Caco-2 (cell line): ENCODE data around the gene JSRP1. TPM values are rescaled to one million over a fixed set of nuclear protein-coding genes. Genes with fewer than 3 reads are reported as not detected.

ENCODE experiments used
- BruUV-seq: library from RNA; stranded (reverse); fragments of 400-500 nt; replicated peaks from 2 replicates; lab custom pipeline; 2021; lab: Mats Ljungman, UMichigan
- CTCF ChIA-PET: fragments of 300-600 bp; sonication (Branson Sonifier 250); formaldehyde crosslinking; loops from one replicate; lab custom pipeline; 2022; ENCODE audit warnings: antibody characterized with exemption; lab: Charles Lee
- POLR2A ChIA-PET: fragments of 300-600 bp; sonication (Branson Sonifier 250); formaldehyde crosslinking; loops from one replicate; lab custom pipeline; 2022; ENCODE audit warnings: antibody characterized with exemption; lab: Charles Lee
- DNase-seq, 2 experiments: peaks; one replicate each; pipeline versions ENCODE4 v3.0.0 to v3.0.0-alpha.2; 2020 to 2022
- H3K27me3 ChIP-seq: replicated peaks from 2 replicates; pipeline ENCODE4 v1.6.0; 2011; ENCODE audit warnings: low read length; ENCODE audit not compliant: control insufficient read depth, insufficient read depth
- H3K36me3 ChIP-seq: 2 replicates; pipeline ENCODE4 v1.5.1; 2011; ENCODE audit warnings: low read length; ENCODE audit not compliant: control insufficient read depth, insufficient read depth
- H3K4me1 ChIP-seq: fragments of 250-450 bp; sonication (Bioruptor Pico); 2 replicates; pipeline ENCODE4 v1.5.1; 2020; ENCODE audit warnings: mild to moderate bottlenecking
- H3K4me3 ChIP-seq: 2 replicates; pipeline ENCODE4 v1.5.1; 2011; ENCODE audit warnings: low read depth, mild to moderate bottlenecking, control low read depth, low read length
- H3K9me3 ChIP-seq: fragments of 250-450 bp; sonication (Bioruptor Pico); 2 replicates; pipeline ENCODE4 v1.5.1; 2020; ENCODE audit warnings: mild to moderate bottlenecking, moderate library complexity
- H3K27ac Mint-ChIP-seq: one replicate; pipeline ENCODE4 v1.8.0; 2022; ENCODE audit warnings: mixed read lengths; ENCODE audit not compliant: unreplicated experiment
- H3K27me3 Mint-ChIP-seq: one replicate; pipeline ENCODE4 v1.8.0; 2022; ENCODE audit warnings: mixed read lengths; ENCODE audit not compliant: insufficient read depth, unreplicated experiment
- H3K36me3 Mint-ChIP-seq: one replicate; pipeline ENCODE4 v1.8.0; 2022; ENCODE audit warnings: mild to moderate bottlenecking, mixed read lengths; ENCODE audit not compliant: insufficient read depth, unreplicated experiment
- H3K4me1 Mint-ChIP-seq: one replicate; pipeline ENCODE4 v1.8.0; 2022; ENCODE audit warnings: low read depth, mixed read lengths; ENCODE audit not compliant: unreplicated experiment
- H3K4me3 Mint-ChIP-seq: one replicate; pipeline ENCODE4 v1.8.0; 2022; ENCODE audit warnings: mild to moderate bottlenecking, moderate library complexity, mixed read lengths; ENCODE audit not compliant: unreplicated experiment
- H3K9me3 Mint-ChIP-seq: one replicate; pipeline ENCODE4 v1.8.0; 2022; ENCODE audit warnings: mixed read lengths; ENCODE audit not compliant: unreplicated experiment
- intact Hi-C: fragments of 100-400 bp; cut with micrococcal nuclease; formaldehyde crosslinking; loops from one replicate; pipeline ENCODE4 v1.10.0; 2022; ENCODE audit not compliant: unreplicated experiment
- total RNA-seq: library from RNA; stranded (reverse); gene quantifications from 2 replicates; pipeline ENCODE4 v1.2.3, GENCODE V29; 2022
- TF ChIP-seq, protein P1 (sequence below), 2 experiments: fragments of 200-600 bp in 1 of 2; IDR thresholded peaks; 1 replicate in 1 of 2; 2 replicates in 1 of 2; pipeline versions ENCODE4 v1.5.1 to v1.8.0; 2011 to 2022; ENCODE audit warnings: antibody characterized with exemption in 1 of 2, control low read depth in 1 of 2, inconsistent platforms in 1 of 2, low read depth in 1 of 2, low read length in 1 of 2, mild to moderate bottlenecking in 1 of 2, moderate library complexity in 1 of 2; ENCODE audit not compliant: insufficient read depth in 1 of 2, severe bottlenecking in 1 of 2, unreplicated experiment in 1 of 2

JSRP1 gene
- total RNA-seq, 1 experiment from 2014 or later: not detected

DNA sequence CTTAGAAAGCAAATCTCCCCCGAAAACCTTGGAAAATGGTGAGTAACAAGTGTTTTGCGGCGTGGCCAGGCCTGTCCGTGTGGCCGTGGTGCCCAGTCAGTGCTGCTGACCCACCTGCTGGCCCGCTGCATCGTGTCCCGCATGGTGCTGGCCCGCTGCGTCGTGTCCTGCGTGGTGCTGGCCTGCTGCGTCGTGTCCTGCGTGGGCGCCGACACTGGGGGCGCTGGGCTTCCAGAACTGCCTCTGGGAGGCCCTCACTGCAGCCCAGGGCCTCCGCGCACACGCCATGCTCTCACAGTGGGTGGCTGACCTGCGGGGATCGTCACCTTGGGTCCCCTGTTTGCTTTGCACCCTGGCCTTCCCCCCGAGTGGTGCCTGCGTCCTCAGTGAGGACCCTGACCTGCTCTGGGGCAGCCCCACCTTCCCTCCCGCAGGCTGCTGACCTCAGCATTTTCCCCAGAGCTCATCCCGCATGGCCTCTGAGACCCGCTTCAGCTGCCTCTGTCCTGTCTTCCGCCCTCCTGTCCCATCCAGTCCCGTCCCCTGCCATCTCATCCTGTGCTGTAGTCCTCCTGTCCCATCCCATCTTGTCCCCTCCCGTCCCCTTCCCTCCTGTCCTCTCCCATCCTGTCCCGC is 30.7 kb downstream of the JSRP1 start:
- DNase-seq: no peak
- Mint-ChIP-seq H3K4me3 (no peak overlapping the region), H3K27me3 (no peaks in the 10 kb centered on the region), H3K4me1 (no peaks in the 10 kb centered on the region), H3K36me3 (peaks cover 76% of the 10 kb centered on the region), H3K9me3 (no peaks in the 10 kb centered on the region), H3K27ac (no peak overlapping the region)
- CTCF ChIA-PET: no interaction called here
- Histone ChIP-seq H3K4me3 (no peak overlapping the region), H3K9me3 (no peaks in the 10 kb centered on the region), H3K27me3 (no peaks in the 10 kb centered on the region), H3K36me3 (peaks cover 3% of the 10 kb centered on the region; the same call in 1 of the 2 replicates), H3K4me1 (no peaks in the 10 kb centered on the region)
- TF ChIP-seq, protein P1, sequence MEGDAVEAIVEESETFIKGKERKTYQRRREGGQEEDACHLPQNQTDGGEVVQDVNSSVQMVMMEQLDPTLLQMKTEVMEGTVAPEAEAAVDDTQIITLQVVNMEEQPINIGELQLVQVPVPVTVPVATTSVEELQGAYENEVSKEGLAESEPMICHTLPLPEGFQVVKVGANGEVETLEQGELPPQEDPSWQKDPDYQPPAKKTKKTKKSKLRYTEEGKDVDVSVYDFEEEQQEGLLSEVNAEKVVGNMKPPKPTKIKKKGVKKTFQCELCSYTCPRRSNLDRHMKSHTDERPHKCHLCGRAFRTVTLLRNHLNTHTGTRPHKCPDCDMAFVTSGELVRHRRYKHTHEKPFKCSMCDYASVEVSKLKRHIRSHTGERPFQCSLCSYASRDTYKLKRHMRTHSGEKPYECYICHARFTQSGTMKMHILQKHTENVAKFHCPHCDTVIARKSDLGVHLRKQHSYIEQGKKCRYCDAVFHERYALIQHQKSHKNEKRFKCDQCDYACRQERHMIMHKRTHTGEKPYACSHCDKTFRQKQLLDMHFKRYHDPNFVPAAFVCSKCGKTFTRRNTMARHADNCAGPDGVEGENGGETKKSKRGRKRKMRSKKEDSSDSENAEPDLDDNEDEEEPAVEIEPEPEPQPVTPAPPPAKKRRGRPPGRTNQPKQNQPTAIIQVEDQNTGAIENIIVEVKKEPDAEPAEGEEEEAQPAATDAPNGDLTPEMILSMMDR (IDR thresholded peaks at IDR 0.05; ENCODE audit: insufficient read depth in 1 of 2, low read depth in 1 of 2, low read length in 1 of 2, severe bottlenecking in 1 of 2, unreplicated experiment in 1 of 2): no peak
- no TSS peak for BruUV-seq
- intact Hi-C loops: no loop called here
- POLR2A ChIA-PET: interaction anchor here (0.5 kb wide), 1 partner anchor 340 kb away, joined by 4 read pairs; the partner anchor contains the start of gene ABHD17A

DNA sequence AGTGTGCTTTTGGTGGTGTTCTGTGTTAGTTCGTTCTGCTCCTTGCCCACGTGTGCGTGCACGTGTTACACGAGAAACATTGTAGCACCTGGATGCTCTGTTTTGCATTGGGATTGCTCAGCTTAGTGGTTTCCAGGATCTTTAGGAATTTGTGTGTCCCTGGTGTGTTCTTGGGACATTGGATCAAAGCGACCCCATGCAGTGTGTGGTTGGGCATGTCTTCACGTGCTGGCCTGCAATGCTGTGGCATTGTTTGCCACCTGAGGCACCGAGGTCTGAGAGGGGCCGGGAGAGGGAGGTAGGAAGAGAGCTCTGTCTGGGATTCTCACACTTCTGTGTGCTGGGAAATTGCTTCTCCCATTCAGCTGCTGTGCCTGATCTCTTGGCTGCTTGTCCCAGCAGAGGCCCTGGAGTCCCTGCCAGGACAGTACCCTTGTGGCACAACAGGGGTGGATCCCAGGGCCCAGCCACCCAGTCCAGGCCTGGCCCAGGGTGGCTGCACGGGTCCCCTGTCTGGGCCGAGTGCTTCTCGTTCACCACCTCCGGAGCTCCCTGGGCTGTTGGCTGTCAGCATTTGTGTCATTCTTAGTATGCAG is 31.4 kb downstream of the JSRP1 start:
- Histone ChIP-seq H3K9me3 (no peaks in the 10 kb centered on the region), H3K27me3 (no peaks in the 10 kb centered on the region), H3K36me3 (peaks cover 3% of the 10 kb centered on the region; the same call in 1 of the 2 replicates), H3K4me1 (no peaks in the 10 kb centered on the region), H3K4me3 (no peak overlapping the region)
- H3K27ac Mint-ChIP-seq: no peak overlapping the region
- no TSS peak for BruUV-seq
- TF ChIP-seq, protein P1 (IDR thresholded peaks at IDR 0.05; ENCODE audit: insufficient read depth in 1 of 2, low read depth in 1 of 2, low read length in 1 of 2, severe bottlenecking in 1 of 2, unreplicated experiment in 1 of 2): no peak
- DNase-seq: no peak
- H3K4me3 Mint-ChIP-seq: no peak overlapping the region
- ChIA-PET CTCF (no interaction called here), POLR2A (interaction anchor here (0.5 kb wide), 1 partner anchor 340 kb away, joined by 4 read pairs; the partner anchor contains the start of gene ABHD17A)
- peaks cover 76% of the 10 kb centered on the region for H3K36me3 Mint-ChIP-seq
- no peaks in the 10 kb centered on the region for H3K27me3 Mint-ChIP-seq
- intact Hi-C loops: no loop called here
- H3K9me3 Mint-ChIP-seq: no peaks in the 10 kb centered on the region
- no peaks in the 10 kb centered on the region for H3K4me1 Mint-ChIP-seq

DNA sequence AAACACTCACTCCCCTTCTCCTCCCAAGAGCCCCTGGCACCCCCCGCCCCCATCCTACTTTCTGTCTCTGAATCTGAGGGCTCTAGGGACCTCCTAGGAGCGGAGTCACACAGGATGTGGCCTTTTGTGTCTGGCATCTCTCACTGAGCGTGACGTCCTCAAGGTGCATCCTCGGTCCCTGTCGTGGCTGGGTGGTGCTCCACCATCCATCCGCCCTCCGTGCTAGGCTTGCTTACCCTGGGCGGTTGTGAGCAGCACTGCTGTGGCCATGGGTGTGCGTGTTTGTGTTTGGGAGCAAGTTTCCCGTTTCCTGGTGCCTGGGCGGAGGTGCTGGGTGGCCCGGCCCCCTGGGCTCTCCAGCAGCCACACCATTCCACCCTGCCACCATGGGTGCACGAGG is 32.3 kb downstream of the JSRP1 start:
- H3K36me3 Mint-ChIP-seq: peaks cover 76% of the 10 kb centered on the region

More for the DNA sequence above, 32.3 kb downstream of the JSRP1 start:
- no peaks in the 10 kb centered on the region for H3K4me1 Mint-ChIP-seq
- Histone ChIP-seq H3K4me3 (no peak overlapping the region), H3K36me3 (peaks cover 3% of the 10 kb centered on the region; the same call in 1 of the 2 replicates), H3K4me1 (no peaks in the 10 kb centered on the region), H3K27me3 (no peaks in the 10 kb centered on the region), H3K9me3 (no peaks in the 10 kb centered on the region)
- no peak overlapping the region for H3K27ac Mint-ChIP-seq
- DNase-seq: no peak
- no peak overlapping the region for H3K4me3 Mint-ChIP-seq
- TF ChIP-seq, protein P1 (IDR thresholded peaks at IDR 0.05; ENCODE audit: insufficient read depth in 1 of 2, low read depth in 1 of 2, low read length in 1 of 2, severe bottlenecking in 1 of 2, unreplicated experiment in 1 of 2): no peak
- H3K27me3 Mint-ChIP-seq: no peaks in the 10 kb centered on the region
- no TSS peak for BruUV-seq
- intact Hi-C loops: no loop called here
- H3K9me3 Mint-ChIP-seq: no peaks in the 10 kb centered on the region
- CTCF ChIA-PET: no interaction called here
- POLR2A ChIA-PET: no interaction called here
